NB4 (cell line): ENCODE results near the gene GRIK4.

Experiments
- POLR2A ChIP-seq: IDR thresholded peaks from 2 replicates; pipeline ENCODE4 v1.6.1; 2011; ENCODE audit warnings: mild to moderate bottlenecking; ENCODE audit not compliant: insufficient read length; ENCODE audit errors: extremely low read depth
- TF ChIP-seq, protein P1 (sequence below): IDR thresholded peaks from one replicate; pipeline ENCODE4 v1.5.1; 2012; ENCODE audit warnings: low read depth, low read length

DNA sequence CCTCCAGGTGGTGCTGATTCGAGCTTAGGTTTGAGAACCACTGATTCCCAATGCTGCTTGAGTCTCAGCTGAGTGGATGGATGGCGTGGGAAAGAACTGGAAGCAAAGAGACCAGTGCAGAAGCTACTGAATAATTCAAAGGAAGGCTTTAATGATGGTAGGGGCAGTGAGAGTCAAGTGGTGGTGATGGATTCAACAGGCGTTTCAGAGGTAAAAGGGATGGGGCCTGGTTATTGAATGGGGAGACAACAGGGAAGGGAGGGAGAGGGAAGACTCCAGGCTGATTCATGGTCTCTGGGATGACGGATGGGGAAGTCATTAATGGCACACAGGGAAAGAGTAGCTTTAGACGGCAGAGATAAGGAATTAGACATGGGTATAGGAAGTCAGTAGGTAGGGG lies 408.0 kb downstream of the GRIK4 start:
- TF ChIP-seq, protein P1, sequence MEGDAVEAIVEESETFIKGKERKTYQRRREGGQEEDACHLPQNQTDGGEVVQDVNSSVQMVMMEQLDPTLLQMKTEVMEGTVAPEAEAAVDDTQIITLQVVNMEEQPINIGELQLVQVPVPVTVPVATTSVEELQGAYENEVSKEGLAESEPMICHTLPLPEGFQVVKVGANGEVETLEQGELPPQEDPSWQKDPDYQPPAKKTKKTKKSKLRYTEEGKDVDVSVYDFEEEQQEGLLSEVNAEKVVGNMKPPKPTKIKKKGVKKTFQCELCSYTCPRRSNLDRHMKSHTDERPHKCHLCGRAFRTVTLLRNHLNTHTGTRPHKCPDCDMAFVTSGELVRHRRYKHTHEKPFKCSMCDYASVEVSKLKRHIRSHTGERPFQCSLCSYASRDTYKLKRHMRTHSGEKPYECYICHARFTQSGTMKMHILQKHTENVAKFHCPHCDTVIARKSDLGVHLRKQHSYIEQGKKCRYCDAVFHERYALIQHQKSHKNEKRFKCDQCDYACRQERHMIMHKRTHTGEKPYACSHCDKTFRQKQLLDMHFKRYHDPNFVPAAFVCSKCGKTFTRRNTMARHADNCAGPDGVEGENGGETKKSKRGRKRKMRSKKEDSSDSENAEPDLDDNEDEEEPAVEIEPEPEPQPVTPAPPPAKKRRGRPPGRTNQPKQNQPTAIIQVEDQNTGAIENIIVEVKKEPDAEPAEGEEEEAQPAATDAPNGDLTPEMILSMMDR, result no peak
- TF ChIP-seq POLR2A, result no peak
